CD14-positive monocyte (primary cell): ENCODE data around the gene ASTN2. TPM values are rescaled to one million over a fixed set of nuclear protein-coding genes. Genes with fewer than 3 reads are reported as not detected.

Source experiments
- DNase-seq, 3 donors: peaks; one replicate each; pipeline ENCODE4 v3.0.0-alpha.2; 2011 to 2022
- H2AFZ ChIP-seq: 2 replicates; pipeline ENCODE4 v1.6.0; 2012; ENCODE audit warnings: mild to moderate bottlenecking, low read depth, low read length, inconsistent platforms; ENCODE audit not compliant: insufficient read depth, poor library complexity, severe bottlenecking
- H3K27ac ChIP-seq, 2 donors: 1 replicate in 1 of 2; 2 replicates in 1 of 2; pipeline ENCODE4 v1.5.1; 2012 to 2013; ENCODE audit warnings: low read length in 2 of 2, control low read depth in 1 of 2, inconsistent platforms in 1 of 2, low read depth in 1 of 2, mild to moderate bottlenecking in 1 of 2
- H3K27me3 ChIP-seq, 2 donors: one replicate each; pipeline versions ENCODE4 v1.6.0 to v1.6.1; 2011 to 2013; ENCODE audit warnings: low read length in 2 of 2; ENCODE audit not compliant: control insufficient read depth in 2 of 2, insufficient read depth in 2 of 2
- H3K36me3 ChIP-seq, 2 donors: replicated peaks in 1 of 2; 1 replicate in 1 of 2; 2 replicates in 1 of 2; pipeline versions ENCODE4 v1.5.1 to v1.6.1; 2012 to 2013; ENCODE audit warnings: low read length in 2 of 2, control low read depth in 1 of 2, inconsistent platforms in 1 of 2, mild to moderate bottlenecking in 1 of 2; ENCODE audit not compliant: insufficient read depth in 2 of 2, control insufficient read depth in 1 of 2
- H3K4me1 ChIP-seq, 2 donors: 1 replicate in 1 of 2; 2 replicates in 1 of 2; pipeline versions ENCODE4 v1.5.1 to v1.6.1; 2012 to 2013; ENCODE audit warnings: low read length in 2 of 2, control low read depth in 1 of 2, inconsistent platforms in 1 of 2, mild to moderate bottlenecking in 1 of 2, moderate library complexity in 1 of 2; ENCODE audit not compliant: insufficient read depth in 2 of 2, control insufficient read depth in 1 of 2
- H3K4me2 ChIP-seq: replicated peaks from 2 replicates; pipeline ENCODE3; 2012; ENCODE audit warnings: low read length, moderate library complexity, mild to moderate bottlenecking; ENCODE audit not compliant: poor library complexity, severe bottlenecking; ENCODE audit errors: extremely low read depth
- H3K4me3 ChIP-seq, 3 experiments: fragments of 200-600 bp in 1 of 3; sonication (generic) in 1 of 3; replicated peaks in 1 of 3; 1 replicate in 2 of 3; 2 replicates in 1 of 3; pipeline ENCODE4 v1.5.1; 2011 to 2013; ENCODE audit warnings: low read length in 3 of 3, mild to moderate bottlenecking in 3 of 3, control low read depth in 2 of 3, low read depth in 2 of 3, inconsistent platforms in 1 of 3, moderate library complexity in 1 of 3
- H3K79me2 ChIP-seq: 2 replicates; pipeline ENCODE4 v1.6.0; 2012; ENCODE audit warnings: mild to moderate bottlenecking, control low read depth, inconsistent platforms, low read length, moderate library complexity; ENCODE audit not compliant: insufficient read depth
- H3K9ac ChIP-seq: 2 replicates; pipeline ENCODE4 v1.6.0; 2017; ENCODE audit warnings: low read length, mild to moderate bottlenecking; ENCODE audit not compliant: insufficient read depth, poor library complexity, severe bottlenecking
- H3K9me3 ChIP-seq, 2 donors: replicated peaks in 1 of 2; 1 replicate in 1 of 2; 2 replicates in 1 of 2; pipeline versions ENCODE4 v1.5.1 to v1.6.1; 2012 to 2013; ENCODE audit warnings: low read length in 2 of 2, control low read depth in 1 of 2; ENCODE audit not compliant: control insufficient read depth in 1 of 2, insufficient read depth in 1 of 2
- H4K20me1 ChIP-seq: 2 replicates; pipeline ENCODE4 v1.6.0; 2012; ENCODE audit warnings: mild to moderate bottlenecking, low read length, control low read depth, moderate library complexity; ENCODE audit not compliant: insufficient read depth
- H3K27ac Mint-ChIP-seq, 7 donors: one replicate each; pipeline ENCODE4 v1.8.0; 2020; ENCODE audit warnings: mild to moderate bottlenecking in 7 of 7, mixed read lengths in 7 of 7, moderate library complexity in 6 of 7, inconsistent platforms in 2 of 7
- H3K27me3 Mint-ChIP-seq, 3 donors: one replicate each; pipeline ENCODE4 v1.8.0; 2021 to 2022; ENCODE audit warnings: low read depth in 3 of 3, mild to moderate bottlenecking in 3 of 3, mixed read lengths in 3 of 3, moderate library complexity in 3 of 3, inconsistent platforms in 1 of 3
- H3K36me3 Mint-ChIP-seq, 2 donors: one replicate each; pipeline ENCODE4 v1.8.0; 2020; ENCODE audit warnings: mixed read lengths in 2 of 2, inconsistent platforms in 1 of 2, mild to moderate bottlenecking in 1 of 2
- H3K4me1 Mint-ChIP-seq: one replicate; pipeline ENCODE4 v1.8.0; 2020; ENCODE audit warnings: mild to moderate bottlenecking, mixed read lengths
- H3K4me3 Mint-ChIP-seq, 2 donors: one replicate each; pipeline ENCODE4 v1.8.0; 2020; ENCODE audit warnings: mild to moderate bottlenecking in 2 of 2, mixed read lengths in 2 of 2, moderate library complexity in 1 of 2
- H3K9me3 Mint-ChIP-seq, 7 donors: one replicate each; pipeline ENCODE4 v1.8.0; 2020 to 2022; ENCODE audit warnings: mixed read lengths in 7 of 7, mild to moderate bottlenecking in 6 of 7, moderate library complexity in 6 of 7, inconsistent platforms in 2 of 7
- CTCF ChIP-seq: fragments of 200-600 bp; IDR thresholded peaks from one replicate; pipeline ENCODE4 v1.8.0; 2022; ENCODE audit warnings: antibody characterized with exemption, mild to moderate bottlenecking
- WGBS: methylation state at CpG from one replicate; pipeline ENCODE4 v1.1.5; 2013; ENCODE audit warnings: missing lambda C conversion rate; ENCODE audit not compliant: insufficient coverage; 5-methylcytosine and 5-hydroxymethylcytosine counted together
- intact Hi-C, 2 donors: fragments of 100-400 bp; cut with micrococcal nuclease; formaldehyde crosslinking; loops; one replicate each; pipeline versions ENCODE4 v1.15.0 to v1.15.1; 2023
- polyA plus RNA-seq, 3 donors: library from polyadenylated mRNA; depleted of rRNA in 1 of 3; unstranded in 2 of 3; stranded (reverse) in 1 of 3; fragments of 300-500 nt in 2 of 3; fragments of >200 nt in 1 of 3; fragmentation: Illumina TruSeq in 2 of 3; gene quantifications; 1 replicate in 2 of 3; 2 replicates in 1 of 3; pipeline ENCODE4 v1.2.3, GENCODE V29; 2012 to 2021

The ASTN2 gene
- polyA plus RNA-seq, 3 donors, result not detected

DNA sequence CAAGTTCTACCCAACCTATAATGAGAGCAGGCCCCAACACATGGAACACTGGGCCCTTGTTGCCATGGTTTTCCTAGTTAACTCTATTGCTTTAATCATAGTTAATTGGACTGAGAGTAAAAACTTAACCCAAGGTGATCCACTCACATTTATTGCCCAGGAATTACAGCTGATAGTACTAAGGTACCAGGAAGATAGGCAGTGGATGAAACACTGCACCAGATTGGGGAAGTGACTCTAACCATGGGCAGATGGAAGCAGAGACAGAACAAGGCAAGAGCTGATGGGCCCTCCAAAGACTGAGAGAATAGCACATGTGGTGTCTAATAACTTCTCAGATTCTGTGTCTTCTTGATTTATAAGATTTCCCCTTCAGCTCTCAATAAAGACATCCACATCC lies 873.5 kb downstream of the ASTN2 start:
- H3K79me2 ChIP-seq, result no peaks in the 10 kb centered on the region
- H4K20me1 ChIP-seq, result no peaks in the 10 kb centered on the region
- no peak for DNase-seq
- peaks cover 5 to 10% of the 10 kb centered on the region in 2 donors for H3K9me3 ChIP-seq
- no peak overlapping the region for H3K27ac ChIP-seq
- no peaks in the 10 kb centered on the region for H3K36me3 Mint-ChIP-seq
- peaks cover 25% of the 10 kb centered on the region for H3K4me1 Mint-ChIP-seq
- H3K9me3 Mint-ChIP-seq, result peaks cover 3 to 15% (median 7%) of the 10 kb centered on the region in 7 donors
- no peak overlapping the region for H3K27ac Mint-ChIP-seq
- no peaks in the 10 kb centered on the region for H3K27me3 ChIP-seq
- H2AFZ ChIP-seq, result no peak overlapping the region
- H3K4me1 ChIP-seq, result peaks cover 19 to 22% of the 10 kb centered on the region in 2 donors
- H3K9ac ChIP-seq, result no peak overlapping the region
- no peaks in the 10 kb centered on the region for H3K36me3 ChIP-seq
- H3K27me3 Mint-ChIP-seq, result peaks cover 0 to 4% (median 2%) of the 10 kb centered on the region in 3 donors
- no peak overlapping the region for H3K4me3 Mint-ChIP-seq
- intact Hi-C loops, result no loop called here
- no peak overlapping the region for H3K4me3 ChIP-seq
- no peak for TF ChIP-seq CTCF
- H3K4me2 ChIP-seq, result no peak overlapping the region

DNA sequence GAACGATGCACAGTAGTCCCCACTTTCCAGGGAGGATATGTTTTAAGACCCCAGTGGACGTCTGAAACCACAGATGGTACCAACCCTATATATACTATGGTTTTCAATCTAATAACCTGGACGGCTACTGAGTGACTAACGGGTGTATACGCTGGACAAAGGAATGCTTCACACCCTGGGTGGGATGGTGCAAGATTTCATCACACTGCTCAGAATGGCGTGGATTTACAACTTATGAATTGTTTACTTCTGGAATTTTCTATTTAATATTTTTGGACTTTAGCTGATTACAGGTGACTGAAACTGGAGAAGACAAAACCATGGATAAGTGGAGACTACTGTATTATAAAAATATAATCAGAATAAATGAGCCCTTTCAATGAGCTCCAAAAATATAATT lies 875.3 kb downstream of the ASTN2 start:
- Mint-ChIP-seq H3K4me3 (no peak overlapping the region), H3K27me3 (peaks cover 0 to 4% (median 0%) of the 10 kb centered on the region in 3 donors), H3K36me3 (no peaks in the 10 kb centered on the region), H3K9me3 (peaks cover 6 to 22% (median 15%) of the 10 kb centered on the region in 7 donors), H3K4me1 (peaks cover 7% of the 10 kb centered on the region), H3K27ac (no peak overlapping the region)
- intact Hi-C loops, result no loop called here
- peaks cover 5 to 10% of the 10 kb centered on the region in 2 donors for H3K9me3 ChIP-seq
- no peaks in the 10 kb centered on the region for H4K20me1 ChIP-seq
- TF ChIP-seq CTCF, result no peak
- H3K79me2 ChIP-seq, result no peaks in the 10 kb centered on the region
- H3K4me1 ChIP-seq, result peaks cover under 1 to 3% of the 10 kb centered on the region in 2 donors
- H2AFZ ChIP-seq, result no peak overlapping the region
- no peaks in the 10 kb centered on the region for H3K27me3 ChIP-seq
- no peak for DNase-seq
- H3K9ac ChIP-seq, result no peak overlapping the region
- H3K27ac ChIP-seq, result no peak overlapping the region
- no peak overlapping the region for H3K4me3 ChIP-seq
- H3K4me2 ChIP-seq, result no peak overlapping the region
- no CpG with 5 or more reads among the region's 6 CpGs for WGBS
- no peaks in the 10 kb centered on the region for H3K36me3 ChIP-seq
